ENCODE results near the gene PPM1F.
"Not testable (repeated sequence)": the region's sequence is repeated elsewhere in the genome, so short reads cannot be mapped to it uniquely, and the experiment has no call there.

PPM1F gene

GRCh38 chr22:21918466-21919185 is 34.0 kb downstream of the PPM1F start:
- DNase-seq = no peak

- DNase-seq = no peak
These were observed 34.7 kb downstream of the PPM1F start for GRCh38 chr22:21917959-21918261.

GRCh38 chr22:21917181-21917958 is 35.3 kb downstream of the PPM1F start:
- DNase-seq = no peak

GRCh38 chr22:21916309-21916918 is 36.2 kb downstream of the PPM1F start:
- no peak for DNase-seq

DNA sequence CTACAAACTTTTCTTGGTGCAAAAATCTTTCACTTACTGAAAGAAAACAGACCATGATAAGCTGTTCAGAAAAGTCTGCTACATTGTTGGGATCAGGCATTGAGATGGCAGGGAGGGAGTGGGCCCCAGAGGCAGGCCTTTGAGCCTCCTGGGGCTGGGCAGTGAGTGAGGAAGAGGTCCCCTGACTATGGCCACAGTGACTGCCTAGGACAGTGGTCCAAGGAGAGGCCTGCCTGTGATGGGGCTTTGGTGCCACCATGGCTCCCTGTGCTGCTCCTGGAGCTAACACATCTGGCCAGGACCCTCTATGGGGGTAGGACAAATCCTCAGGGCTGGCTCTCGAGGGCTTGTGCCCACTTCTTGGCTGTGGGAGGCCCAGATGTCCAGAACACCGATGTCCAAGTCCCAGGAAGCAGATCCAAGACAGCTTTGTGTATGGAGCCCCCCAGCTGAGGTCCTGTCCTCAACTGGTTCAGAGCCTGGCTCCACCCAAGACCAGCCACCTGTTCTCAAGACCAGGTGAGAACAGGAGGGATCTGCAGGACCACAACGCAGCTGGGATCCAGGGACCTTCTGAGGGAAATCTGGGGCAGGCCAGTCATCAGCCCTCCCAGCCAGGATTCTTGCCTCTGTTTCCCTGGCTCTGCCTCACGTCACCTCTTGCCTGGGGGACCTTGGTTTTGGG is 36.9 kb downstream of the PPM1F start:
- no peak for DNase-seq

GRCh38 chr22:21914033-21914642 is 38.5 kb downstream of the PPM1F start:
- not testable (repeated sequence) for DNase-seq

GRCh38 chr22:21910367-21910766 is 42.3 kb downstream of the PPM1F start:
- not testable (repeated sequence) for DNase-seq

- DNase-seq = no peak
These were observed 42.8 kb downstream of the PPM1F start for GRCh38 chr22:21909871-21910270.

DNA sequence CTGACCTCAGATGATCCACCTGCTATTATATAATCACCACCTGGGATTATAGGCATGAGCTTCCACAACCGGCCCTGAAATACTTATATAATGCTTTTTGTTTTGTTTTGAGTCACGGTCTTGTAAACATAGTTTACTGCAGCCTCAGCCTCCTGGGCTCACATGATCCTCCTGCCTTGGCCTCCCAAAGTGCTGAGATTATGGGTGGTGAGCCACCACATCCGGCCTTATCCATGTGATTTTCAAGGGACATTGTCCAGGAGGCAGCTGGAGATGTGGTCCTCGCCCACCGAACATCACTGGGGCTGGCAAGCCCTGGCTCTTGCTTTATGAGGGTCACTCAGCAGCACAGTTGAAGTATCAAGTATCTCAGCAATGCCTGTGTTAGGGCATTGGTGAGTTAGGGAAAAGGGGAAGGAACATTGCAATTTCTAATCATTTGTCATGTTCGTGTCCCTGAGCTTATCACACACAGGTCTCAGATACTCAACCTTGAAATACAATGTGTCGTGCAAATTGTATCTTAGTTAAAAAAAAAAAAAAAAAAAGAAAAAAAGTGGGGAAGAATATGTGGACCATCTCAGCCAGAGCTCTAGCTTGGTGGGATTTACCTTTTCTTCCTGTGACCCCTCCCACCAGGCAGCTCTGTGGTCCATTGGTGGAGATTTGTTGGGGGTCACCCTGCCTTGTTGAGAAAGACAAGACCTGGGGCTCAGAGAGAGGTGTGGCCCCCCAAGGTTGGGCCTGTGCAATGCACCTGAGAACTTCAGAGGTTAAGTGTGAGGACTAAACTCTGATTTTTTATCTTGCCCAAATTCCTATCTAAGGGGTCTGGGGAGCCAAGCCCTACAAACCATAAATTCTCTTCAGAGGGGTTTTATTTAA is 44.8 kb downstream of the PPM1F start:
- no peak for DNase-seq

GRCh38 chr22:21905234-21905633 is 47.4 kb downstream of the PPM1F start:
- DNase-seq = not testable (repeated sequence)

- no peak for DNase-seq
These were observed 48.3 kb downstream of the PPM1F start for GRCh38 chr22:21904250-21904789.

DNA sequence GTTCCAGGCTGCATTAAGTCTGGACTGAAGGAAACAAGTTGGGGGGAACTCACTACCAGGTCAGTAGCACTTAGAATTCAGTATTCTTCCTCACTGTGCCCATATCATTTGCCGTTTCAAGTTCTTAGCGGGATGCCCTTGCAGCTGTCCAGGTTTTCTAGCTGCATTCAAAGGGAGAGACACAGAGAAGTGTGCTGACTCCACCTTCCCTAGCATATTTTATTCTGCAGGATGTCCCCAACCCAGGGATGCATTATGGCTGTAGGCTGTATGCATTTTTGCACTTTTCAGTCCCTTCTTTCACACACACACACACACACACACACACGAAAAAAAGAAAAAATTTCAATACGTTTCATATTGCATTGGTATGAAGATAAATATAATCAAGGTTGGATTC is 49.4 kb downstream of the PPM1F start:
- no peak for DNase-seq

- no peak for DNase-seq
These were observed 50.2 kb downstream of the PPM1F start for GRCh38 chr22:21902296-21903087.

DNA sequence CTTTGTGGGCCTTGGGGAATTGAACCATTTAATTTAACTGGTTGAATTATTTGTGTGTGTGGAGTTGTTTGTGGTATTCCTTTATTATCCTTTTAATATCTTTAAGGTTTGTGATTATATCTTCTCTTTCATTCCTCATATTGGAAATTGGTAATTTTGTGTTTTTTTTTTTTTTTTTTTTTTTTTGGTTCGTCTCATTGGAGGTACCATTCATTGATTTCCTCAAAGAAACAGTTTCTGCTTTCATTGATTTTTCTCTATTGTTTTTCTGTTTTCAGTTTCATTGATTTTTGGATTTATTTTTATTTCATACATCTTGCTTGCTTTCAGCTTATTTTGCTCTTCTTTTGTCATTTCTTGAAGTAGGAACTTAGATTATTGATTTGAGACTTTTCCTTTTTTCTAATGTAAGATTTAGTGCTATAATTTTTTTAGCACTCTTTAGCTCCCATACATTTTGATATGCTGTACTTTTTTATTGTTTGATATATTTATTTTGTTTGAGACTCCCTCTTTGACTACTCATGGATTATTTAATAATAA is 54.2 kb downstream of the PPM1F start:
- DNase-seq = no peak

DNA sequence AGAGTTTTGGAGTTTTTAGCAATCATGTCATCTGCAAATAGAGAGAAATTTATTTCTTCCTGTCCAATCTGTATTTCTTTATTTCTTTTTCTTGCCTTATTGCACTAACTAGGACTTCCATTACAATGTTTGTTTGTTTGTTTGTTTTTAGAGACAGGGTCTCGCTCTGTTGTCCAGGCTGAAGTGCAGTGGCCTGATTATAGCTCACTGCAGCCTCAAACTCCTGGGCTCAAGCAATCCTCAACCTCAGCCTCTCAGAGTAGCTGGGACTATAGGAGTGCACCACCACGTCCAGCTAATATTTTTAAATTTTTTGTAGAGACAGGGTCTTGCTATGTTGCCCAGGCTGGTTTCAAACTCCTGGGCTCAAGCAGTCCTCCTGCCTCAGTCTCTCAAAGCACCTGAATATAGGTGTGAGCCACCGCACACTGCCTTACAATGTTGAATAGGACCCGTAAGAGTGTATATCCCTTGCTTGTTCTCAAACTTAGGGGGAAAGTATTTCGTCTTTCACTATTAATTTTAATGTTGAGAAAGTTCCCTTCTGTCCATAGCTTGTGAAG is 55.6 kb downstream of the PPM1F start:
- DNase-seq = no peak

DNA sequence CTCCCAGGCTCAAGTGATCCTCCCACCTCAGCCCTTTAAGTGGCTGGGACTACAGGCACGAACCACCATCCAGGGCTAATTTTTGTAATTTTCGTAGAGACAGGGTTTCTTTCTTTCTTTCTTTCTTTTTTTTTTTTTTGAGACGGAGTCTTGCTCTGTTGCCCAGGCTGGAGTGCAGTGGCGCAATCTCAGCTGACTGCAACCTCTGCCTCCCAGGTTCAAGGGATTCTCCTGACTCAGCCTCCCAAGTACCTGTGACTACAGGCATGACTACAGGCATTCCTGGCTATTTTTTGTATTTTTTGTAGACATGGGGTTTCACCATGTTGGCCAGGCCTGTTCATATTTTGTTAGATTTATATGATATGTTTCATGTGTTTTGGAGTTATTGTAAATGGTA is 56.4 kb downstream of the PPM1F start:
- DNase-seq = not testable (repeated sequence)

GRCh38 chr22:21894799-21895198 is 57.8 kb downstream of the PPM1F start:
- no peak for DNase-seq

GRCh38 chr22:21889251-21889990 is 63.2 kb downstream of the PPM1F start:
- DNase-seq = no peak

- DNase-seq = no peak
These were observed 64.8 kb downstream of the PPM1F start for GRCh38 chr22:21887841-21888240.
